Endothelial cell of umbilical vein (primary cell): ENCODE data around the gene CEP72. TPM values are rescaled to one million over a fixed set of nuclear protein-coding genes. Genes with fewer than 3 reads are reported as not detected.
"Not testable (repeated sequence)": the region's sequence is repeated elsewhere in the genome, so short reads cannot be mapped to it uniquely, and the experiment has no call there.

ENCODE experiments used
- BruUV-seq: library from RNA; stranded (reverse); fragments of 400-500 nt; replicated peaks from 2 replicates; lab custom pipeline; 2021; lab: Mats Ljungman, UMichigan
- CTCF ChIA-PET: fragments of 300-600, 350-600 bp; sonication (Branson Sonifier 250); formaldehyde crosslinking; loops from one replicate; lab custom pipeline; 2021; ENCODE audit warnings: antibody characterized with exemption, inconsistent platforms; lab: Charles Lee
- POLR2A ChIA-PET: fragments of 300-600, 350-600 bp; sonication (Branson Sonifier 250); formaldehyde crosslinking; loops from one replicate; lab custom pipeline; 2021; ENCODE audit warnings: antibody characterized with exemption, inconsistent platforms; lab: Charles Lee
- DNase-seq: peaks from one replicate; pipeline ENCODE4 v3.0.0-alpha.2; 2011; ENCODE audit warnings: low read depth, low spot score
- FAIRE-seq: peaks from 2 replicates; lab custom pipeline; 2011; peaks lifted over from hg19 to GRCh38; lab: Jason Lieb, UNC
- H2AFZ ChIP-seq: 2 replicates; pipeline ENCODE4 v1.6.0; 2012; ENCODE audit warnings: low read depth, low read length, control low read depth, inconsistent platforms
- H3K27ac ChIP-seq: 2 replicates; pipeline ENCODE4 v1.5.1; 2011; ENCODE audit warnings: low read depth, mild to moderate bottlenecking, control low read depth, low read length, moderate library complexity; ENCODE audit not compliant: insufficient read depth
- H3K27me3 ChIP-seq, 2 experiments: 2 replicates each; pipeline versions ENCODE4 v1.6.0 to v1.6.1; 2011; ENCODE audit warnings: low read length in 2 of 2, mixed read lengths in 1 of 2; ENCODE audit not compliant: control insufficient read depth in 2 of 2, insufficient read depth in 2 of 2
- H3K36me3 ChIP-seq, 2 experiments: 2 replicates in 1 of 2; 3 replicates in 1 of 2; pipeline ENCODE4 v1.5.1; 2011; ENCODE audit warnings: low read length in 2 of 2, mild to moderate bottlenecking in 1 of 2, moderate library complexity in 1 of 2; ENCODE audit not compliant: control insufficient read depth in 2 of 2, insufficient read depth in 2 of 2; ENCODE audit errors: extremely low read depth in 1 of 2
- H3K4me1 ChIP-seq: 3 replicates; pipeline ENCODE4 v1.5.1; 2011; ENCODE audit warnings: mild to moderate bottlenecking, low read length; ENCODE audit not compliant: control insufficient read depth, insufficient read depth; ENCODE audit errors: extremely low read depth
- H3K4me2 ChIP-seq: 2 replicates; pipeline ENCODE4 v1.6.1; 2011; ENCODE audit warnings: low read length, control low read depth, mixed read lengths; ENCODE audit not compliant: insufficient read depth
- H3K4me3 ChIP-seq, 3 experiments: fragments of 200-600 bp in 1 of 3; sonication (generic), shearing (Covaris generic) in 1 of 3; replicated peaks in 1 of 3; 2 replicates each; pipeline ENCODE4 v1.5.1; 2011 to 2016; ENCODE audit warnings: control low read depth in 3 of 3, low read length in 3 of 3, mild to moderate bottlenecking in 2 of 3, inconsistent platforms in 1 of 3, low read depth in 1 of 3, moderate library complexity in 1 of 3; ENCODE audit not compliant: insufficient read depth in 1 of 3
- H3K79me2 ChIP-seq: 2 replicates; pipeline ENCODE4 v1.6.0; 2012; ENCODE audit warnings: low read length, inconsistent platforms; ENCODE audit not compliant: control insufficient read depth, insufficient read depth
- H3K9ac ChIP-seq: replicated peaks from 2 replicates; pipeline ENCODE3; 2011; ENCODE audit warnings: low read length, control low read depth; ENCODE audit not compliant: insufficient read depth; ENCODE audit errors: extremely low read depth
- H3K9me1 ChIP-seq: replicated peaks from 3 replicates; pipeline ENCODE4 v1.6.0; 2011; ENCODE audit warnings: mild to moderate bottlenecking, low read length; ENCODE audit not compliant: control insufficient read depth, insufficient read depth; ENCODE audit errors: extremely low read depth
- H3K9me3 ChIP-seq: replicated peaks from 2 replicates; pipeline ENCODE4 v1.5.1; 2012; ENCODE audit warnings: low read length, inconsistent platforms; ENCODE audit not compliant: control insufficient read depth, insufficient read depth
- H4K20me1 ChIP-seq: replicated peaks from 2 replicates; pipeline ENCODE3; 2011; ENCODE audit warnings: mild to moderate bottlenecking, low read length; ENCODE audit not compliant: control insufficient read depth, insufficient read depth; ENCODE audit errors: extremely low read depth
- EZH2 ChIP-seq: IDR thresholded peaks from 2 replicates; pipeline ENCODE4 v1.6.1; 2012; ENCODE audit warnings: borderline replicate concordance, low read depth, mild to moderate bottlenecking, moderate library complexity, low read length, inconsistent platforms; ENCODE audit not compliant: severe bottlenecking
- FOS ChIP-seq: IDR thresholded peaks from 2 replicates; pipeline ENCODE4 v1.6.1; 2011; ENCODE audit warnings: mild to moderate bottlenecking, low read length, moderate library complexity, borderline replicate concordance; ENCODE audit not compliant: insufficient read depth
- JUN ChIP-seq: IDR thresholded peaks from 2 replicates; pipeline ENCODE4 v1.6.1; 2011; ENCODE audit warnings: borderline replicate concordance, low read depth; ENCODE audit not compliant: insufficient read length, insufficient read depth
- MYC ChIP-seq: IDR thresholded peaks from one replicate; pipeline ENCODE4 v1.6.1; 2011; ENCODE audit warnings: mild to moderate bottlenecking, low read depth, low read length
- POLR2A ChIP-seq: IDR thresholded peaks from 2 replicates; pipeline ENCODE4 v1.6.1; 2012; ENCODE audit warnings: low read depth, mild to moderate bottlenecking, control low read depth, low read length
- POLR2AphosphoS5 ChIP-seq: IDR thresholded peaks from 2 replicates; pipeline ENCODE4 v1.6.1; 2012; ENCODE audit warnings: low read depth, mild to moderate bottlenecking, control low read depth, low read length, moderate library complexity; ENCODE audit not compliant: insufficient read depth
- dilution Hi-C: fragments of 300-500 bp; cut with MboI; formaldehyde crosslinking; loops from one replicate; pipeline ENCODE4 v1.15.0; 2019; ENCODE audit warnings: low sequenced_read_pairs; ENCODE audit not compliant: extremely low pct_ligation_motif_present
- intact Hi-C: fragments of 100-400 bp; cut with micrococcal nuclease; formaldehyde crosslinking; loops from one replicate; pipeline ENCODE4 v1.10.0; 2022
- polyA plus RNA-seq, 4 experiments: library from polyadenylated mRNA; depleted of rRNA in 3 of 4; stranded (reverse) in 3 of 4; unstranded in 1 of 4; fragments of >200 nt; gene quantifications; 2 replicates each; pipeline versions ENCODE4 v1.2.1 to v1.2.3, GENCODE V29; 2011 to 2012; ENCODE audit warnings: missing spikeins in 1 of 4
- total RNA-seq: library from RNA; stranded (reverse); gene quantifications from 2 replicates; pipeline ENCODE4 v1.2.3, GENCODE V29; 2021
- TF ChIP-seq, protein P1 (sequence below), 2 donors: IDR thresholded peaks; 1 replicate in 1 of 2; 2 replicates in 1 of 2; pipeline ENCODE4 v1.5.1; 2011; ENCODE audit warnings: low read length in 2 of 2, mild to moderate bottlenecking in 2 of 2, moderate library complexity in 2 of 2, control low read depth in 1 of 2, inconsistent platforms in 1 of 2, low read depth in 1 of 2; ENCODE audit not compliant: insufficient read depth in 1 of 2; ENCODE audit errors: extremely low read depth in 1 of 2
- TF ChIP-seq, protein P2 (sequence below): IDR thresholded peaks from 2 replicates; pipeline ENCODE4 v1.6.1; 2011; ENCODE audit not compliant: insufficient read depth, insufficient read length

The CEP72 gene
- total and polyA plus RNA-seq, 2 donors (not counting 3 experiments of a cell fraction or from before 2014, with no cell fraction given): 2.9 to 9.5 TPM

DNA sequence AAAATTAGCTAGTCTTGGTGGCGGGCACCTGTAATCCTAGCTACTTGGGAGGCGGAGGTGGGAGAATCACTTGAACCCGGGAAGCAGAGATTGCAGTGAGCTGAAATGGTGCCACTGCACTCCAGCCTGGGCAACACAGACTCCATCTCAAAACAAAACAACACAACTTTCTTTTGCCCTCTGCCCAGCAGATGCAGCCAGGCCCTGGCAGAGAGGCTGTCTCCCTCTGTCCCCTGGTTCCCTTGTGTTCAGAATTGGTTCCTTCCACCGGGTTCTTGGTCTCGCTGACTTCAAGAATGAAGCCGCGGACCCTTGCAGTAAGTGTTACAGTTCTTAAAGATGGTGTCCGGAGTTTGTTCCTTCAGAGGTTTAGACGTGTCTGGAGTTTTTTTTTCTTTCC, 30.2 kb upstream of the CEP72 start:
- DNase-seq (no peak), FAIRE-seq (no peak)
- TF ChIP-seq POLR2AphosphoS5 (no peak), FOS (no peak), MYC (no peak), POLR2A (no peak), JUN (no peak), EZH2 (no peak)
- TF ChIP-seq, protein P1, sequence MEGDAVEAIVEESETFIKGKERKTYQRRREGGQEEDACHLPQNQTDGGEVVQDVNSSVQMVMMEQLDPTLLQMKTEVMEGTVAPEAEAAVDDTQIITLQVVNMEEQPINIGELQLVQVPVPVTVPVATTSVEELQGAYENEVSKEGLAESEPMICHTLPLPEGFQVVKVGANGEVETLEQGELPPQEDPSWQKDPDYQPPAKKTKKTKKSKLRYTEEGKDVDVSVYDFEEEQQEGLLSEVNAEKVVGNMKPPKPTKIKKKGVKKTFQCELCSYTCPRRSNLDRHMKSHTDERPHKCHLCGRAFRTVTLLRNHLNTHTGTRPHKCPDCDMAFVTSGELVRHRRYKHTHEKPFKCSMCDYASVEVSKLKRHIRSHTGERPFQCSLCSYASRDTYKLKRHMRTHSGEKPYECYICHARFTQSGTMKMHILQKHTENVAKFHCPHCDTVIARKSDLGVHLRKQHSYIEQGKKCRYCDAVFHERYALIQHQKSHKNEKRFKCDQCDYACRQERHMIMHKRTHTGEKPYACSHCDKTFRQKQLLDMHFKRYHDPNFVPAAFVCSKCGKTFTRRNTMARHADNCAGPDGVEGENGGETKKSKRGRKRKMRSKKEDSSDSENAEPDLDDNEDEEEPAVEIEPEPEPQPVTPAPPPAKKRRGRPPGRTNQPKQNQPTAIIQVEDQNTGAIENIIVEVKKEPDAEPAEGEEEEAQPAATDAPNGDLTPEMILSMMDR (IDR thresholded peaks at IDR 0.05; ENCODE audit: extremely low read depth in 1 of 2, insufficient read depth in 1 of 2, low read depth in 1 of 2, low read length in 2 of 2): no peak
- TF ChIP-seq, protein P2, sequence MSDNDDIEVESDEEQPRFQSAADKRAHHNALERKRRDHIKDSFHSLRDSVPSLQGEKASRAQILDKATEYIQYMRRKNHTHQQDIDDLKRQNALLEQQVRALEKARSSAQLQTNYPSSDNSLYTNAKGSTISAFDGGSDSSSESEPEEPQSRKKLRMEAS: no peak
- Histone ChIP-seq H3K79me2 (no peaks in the 10 kb centered on the region), H3K27ac (no peak overlapping the region), H3K9ac (no peak overlapping the region), H3K27me3 (peaks cover 4 to 5% of the 10 kb centered on the region in 2 experiments), H4K20me1 (no peaks in the 10 kb centered on the region), H3K4me1 (no peaks in the 10 kb centered on the region), H3K9me1 (no peaks in the 10 kb centered on the region), H2AFZ (no peak overlapping the region), H3K4me3 (no peak overlapping the region), H3K36me3 (no peaks in the 10 kb centered on the region), H3K4me2 (no peak overlapping the region), H3K9me3 (no peaks in the 10 kb centered on the region)
- CTCF ChIA-PET: no interaction called here
- dilution Hi-C loops (no loop called here), intact Hi-C loops (no loop called here)
- POLR2A ChIA-PET: no interaction called here
- BruUV-seq: no TSS peak

DNA sequence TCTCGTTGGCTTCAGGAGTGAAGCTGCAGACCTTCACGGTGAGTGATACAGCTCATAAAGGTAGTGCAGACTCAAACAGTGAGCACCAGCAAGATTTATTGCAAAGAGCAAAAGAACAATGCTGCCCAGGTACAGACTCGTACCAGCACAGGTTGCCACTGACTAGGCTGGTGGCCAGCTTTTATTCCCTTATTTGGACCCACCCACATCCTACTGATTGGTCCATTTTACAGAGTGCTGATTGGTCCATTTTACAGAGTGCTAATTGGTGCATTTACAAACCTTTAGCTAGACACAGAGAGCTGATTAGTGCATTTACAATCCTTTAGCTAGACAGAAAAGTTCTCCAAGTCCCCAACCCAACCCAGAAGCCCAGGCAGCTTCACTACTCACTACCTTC, 29.7 kb upstream of the CEP72 start:
- H3K4me3 ChIP-seq, H3K27me3 ChIP-seq, H3K79me2 ChIP-seq, H3K4me1 ChIP-seq, DNase-seq, H3K4me2 ChIP-seq, FAIRE-seq, POLR2A ChIA-PET, BruUV-seq, dilution Hi-C loops, H4K20me1 ChIP-seq, H2AFZ ChIP-seq, CTCF ChIA-PET, H3K27ac ChIP-seq, H3K9ac ChIP-seq, H3K9me3 ChIP-seq, H3K36me3 ChIP-seq, intact Hi-C loops, H3K9me1 ChIP-seq: not testable (repeated sequence)
